A204.1 (cell line): ENCODE data around the gene CCL17.
"Not testable (repeated sequence)": the region's sequence is repeated elsewhere in the genome, so short reads cannot be mapped to it uniquely, and the experiment has no call there.

Experiments used
- FAIRE-seq: peaks from 2 replicates; lab custom pipeline; 2012; peaks lifted over from hg19 to GRCh38; lab: Jason Lieb, UNC

Gene CCL17

DNA sequence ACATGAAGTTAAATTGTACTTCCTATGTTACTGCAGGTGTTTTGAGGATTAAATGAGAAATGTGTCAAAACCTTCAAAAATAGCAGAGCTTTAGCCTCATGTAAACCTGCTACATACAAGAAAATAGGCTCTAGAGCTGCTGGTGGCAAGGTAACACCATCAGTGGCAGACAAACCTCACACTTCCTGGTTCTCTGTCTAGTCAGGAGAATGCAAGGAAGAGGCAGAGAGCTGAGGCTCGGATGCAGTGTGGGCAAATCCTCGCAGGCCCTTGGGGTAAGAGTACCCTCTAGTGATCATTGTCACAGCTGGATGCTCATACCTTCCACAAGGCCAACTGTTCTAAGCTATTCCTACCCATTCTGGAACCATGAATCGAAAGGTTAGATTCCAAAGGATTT, 28.4 kb downstream of the CCL17 start:
- no peak for FAIRE-seq

- FAIRE-seq = no peak
These were observed 29.4 kb downstream of the CCL17 start for GRCh38 chr16:57434003-57434402.

DNA sequence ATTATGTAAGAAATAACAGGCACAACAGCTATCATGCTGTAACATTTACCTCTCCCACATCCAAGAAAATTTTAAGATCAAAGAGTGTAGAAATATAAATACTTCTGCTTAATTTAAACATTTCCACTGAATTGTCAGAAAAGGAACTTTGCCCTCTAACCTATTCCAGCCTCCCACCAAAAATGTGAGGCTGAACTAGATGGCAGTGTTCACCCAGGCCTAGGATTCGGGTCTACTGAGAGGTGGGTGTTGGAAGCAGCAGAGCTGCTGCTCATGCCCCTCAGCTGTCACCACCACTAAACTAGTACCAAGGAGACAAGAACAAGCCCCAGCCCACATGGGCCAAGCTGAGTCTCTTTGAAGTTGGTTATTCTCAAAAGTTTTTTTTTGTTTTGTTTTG, 31.3 kb downstream of the CCL17 start:
- no peak for FAIRE-seq

- FAIRE-seq = not testable (repeated sequence)
These were observed 35.4 kb downstream of the CCL17 start for GRCh38 chr16:57439947-57440346.

- not testable (repeated sequence) for FAIRE-seq
These were observed 36.0 kb downstream of the CCL17 start for GRCh38 chr16:57440551-57440950.

- FAIRE-seq = no peak
These were observed 40.1 kb downstream of the CCL17 start for GRCh38 chr16:57444711-57445110.

DNA sequence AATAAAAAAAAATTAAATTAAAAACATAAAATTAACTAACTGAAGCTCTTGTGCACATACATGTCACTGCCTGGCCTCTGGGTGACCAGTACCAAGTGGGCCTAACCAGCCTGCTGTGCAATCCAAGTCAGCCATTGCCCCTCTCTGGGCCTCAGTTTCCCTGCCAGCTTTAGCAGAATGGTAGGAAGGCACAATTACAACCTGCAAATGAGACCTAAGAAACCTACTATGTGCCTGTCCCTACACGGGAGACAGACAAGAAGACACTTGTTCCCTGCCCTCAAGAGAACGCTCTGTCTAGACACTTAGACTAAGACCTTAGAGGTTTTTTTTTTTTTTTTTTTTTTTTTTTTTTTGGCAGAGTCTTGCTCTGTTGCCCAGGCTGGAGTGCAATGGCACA, 40.9 kb downstream of the CCL17 start:
- no peak for FAIRE-seq

GRCh38 chr16:57446531-57447185, 42.1 kb downstream of the CCL17 start:
- FAIRE-seq = no peak

- FAIRE-seq = no peak
These were observed 42.8 kb downstream of the CCL17 start, which contains the start of the genes CIAPIN1 and COQ9 for GRCh38 chr16:57447186-57447962. Gene CIAPIN1, minus strand, starts transcription at chr16:57447385. Its CDS starts 6,457 bp downstream, at chr16:57440928. Gene COQ9, plus strand, starts transcription at chr16:57447479. Its CDS starts 27 bp downstream, at chr16:57447506.

DNA sequence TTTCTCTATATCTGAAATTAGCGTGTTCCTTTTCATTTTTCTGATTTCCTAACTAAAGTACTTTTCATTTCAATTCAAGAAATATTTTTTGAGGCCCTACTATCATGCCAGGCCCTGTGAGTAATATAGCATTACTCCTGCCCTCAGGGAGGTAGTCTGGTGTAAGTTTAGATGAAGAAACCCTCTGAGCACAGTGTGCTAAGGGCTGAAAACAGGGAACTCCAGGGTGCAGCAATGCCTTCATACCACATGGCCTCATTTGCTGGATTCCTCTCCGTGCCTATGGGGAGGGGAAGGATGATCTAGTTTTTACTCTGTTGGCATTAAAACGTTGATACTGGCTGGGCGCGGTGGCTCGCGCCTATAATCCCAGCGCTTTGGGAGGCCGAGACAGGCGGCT, 47.5 kb downstream of the CCL17 start:
- FAIRE-seq = no peak

- FAIRE-seq = no peak
These were observed 57.8 kb downstream of the CCL17 start, which contains the start of gene POLR2C for GRCh38 chr16:57462209-57462977. Gene POLR2C, plus strand, starts transcription at chr16:57462679. Its CDS starts 46 bp downstream, at chr16:57462725.

DNA sequence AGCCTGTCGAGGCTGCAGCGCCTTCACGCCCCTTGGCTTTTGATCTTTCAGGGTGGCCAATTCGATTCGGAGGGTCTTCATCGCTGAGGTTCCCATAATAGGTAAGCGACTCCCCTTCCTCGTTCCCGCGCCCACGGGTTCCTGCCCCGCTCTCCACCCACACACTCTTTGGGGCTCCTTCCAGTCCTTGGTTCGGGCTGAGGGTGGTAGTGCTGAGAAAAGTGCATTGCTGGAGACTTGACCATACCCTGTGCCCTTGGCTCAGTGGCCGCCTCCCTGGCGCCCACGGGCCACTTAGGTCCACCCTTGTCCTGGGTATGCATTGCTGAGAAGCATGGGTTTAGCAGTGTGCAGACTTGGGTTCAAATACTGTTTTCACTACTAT, 58.4 kb downstream of the CCL17 start:
- FAIRE-seq = no peak

- no peak for FAIRE-seq
These were observed 60.0 kb downstream of the CCL17 start for GRCh38 chr16:57464523-57464922.
